Measurements from ENCODE around the gene GFPT1.

The GFPT1 gene

DNA sequence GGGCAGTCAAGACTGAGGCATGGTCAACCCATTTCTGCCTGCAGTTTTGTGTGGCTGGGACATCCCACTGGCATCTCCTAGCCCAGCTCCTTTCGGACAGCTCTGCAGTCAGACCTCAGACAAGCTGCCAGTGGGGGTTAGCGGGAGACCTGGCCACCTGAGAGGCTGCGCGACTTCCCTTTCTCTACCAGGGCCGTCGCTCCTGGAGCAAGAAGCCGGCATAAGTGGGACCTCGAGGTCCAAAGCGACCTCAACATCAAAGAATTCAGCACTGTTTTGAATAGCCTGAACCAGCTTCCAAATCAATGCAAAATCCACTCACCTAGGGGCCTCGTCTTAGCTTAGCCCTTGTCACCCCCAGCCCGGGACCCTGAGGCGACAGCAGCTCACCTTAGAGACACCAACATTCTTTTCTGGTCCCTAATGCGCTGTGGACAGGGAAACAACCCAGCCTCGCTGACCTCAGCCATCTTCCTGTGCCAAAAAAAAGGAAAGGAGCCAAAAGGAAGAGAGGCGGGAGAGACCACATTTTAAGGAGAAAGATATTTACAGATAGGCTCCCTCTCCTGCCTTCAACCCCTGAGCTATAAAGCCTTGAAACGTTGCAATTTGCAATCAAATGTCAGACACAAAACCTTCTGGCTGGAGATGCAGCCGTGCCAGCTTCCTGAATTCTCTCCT, 81.2 kb downstream of the GFPT1 start:
- Histone ChIP-seq H3K4me1 (ENCODE audit: control insufficient read depth, insufficient read depth, low read length) (peaks cover 2% of the 10 kb centered on the region; the same call in 1 of the 2 replicates), H3K4me3 (ENCODE audit: low read depth, low read length) (no peak overlapping the region), H3K27ac (ENCODE audit: extremely low read depth, low read depth, low read length) (no peak overlapping the region), H3K9me3 (ENCODE audit: control insufficient read depth, insufficient read depth, low read depth, low read length) (no peaks in the 10 kb centered on the region), H3K36me3 (ENCODE audit: control insufficient read depth in 2 of 2, insufficient read depth in 1 of 2, low read length in 2 of 2) (no peaks in the 10 kb centered on the region)
- ChIA-PET CTCF (interaction anchor here (0.6 to 4.3 kb wide), 33 partner anchors 8 to 842 kb away, joined by 3 to 29 read pairs (median 5); partner anchors contain the start of gene ANTXR1), POLR2A (interaction anchor here (0.6 to 0.7 kb wide), 4 partner anchors 18 to 233 kb away, joined by 4 to 9 read pairs (median 5); no protein-coding TSS in a partner anchor)
- no peak for TF ChIP-seq ZNF610 (tag by site-specific recombination; IDR thresholded peaks at IDR 0.05; ENCODE audit: borderline replicate concordance)
- TF ChIP-seq ZNF48 (tag by site-specific recombination; IDR thresholded peaks at IDR 0.05): no peak
- no peak for TF ChIP-seq ZNF341 (tag by site-specific recombination; IDR thresholded peaks at IDR 0.05; ENCODE audit: low read depth)
- no peak for TF ChIP-seq KLF16 (tag by site-specific recombination; IDR thresholded peaks at IDR 0.05)
- TF ChIP-seq CTCF (tag by site-specific recombination; IDR thresholded peaks at IDR 0.05): no peak
- no peak for TF ChIP-seq ZSCAN16 (tag by site-specific recombination; IDR thresholded peaks at IDR 0.05)
- no peak for TF ChIP-seq ZNF211 (tag by site-specific recombination; IDR thresholded peaks at IDR 0.05; ENCODE audit: low read depth)
- TF ChIP-seq ZNF596 (tag by site-specific recombination; IDR thresholded peaks at IDR 0.05): no peak
- no peak for TF ChIP-seq ZNF223 (tag by site-specific recombination; IDR thresholded peaks at IDR 0.05)
- TF ChIP-seq ZNF416 (tag by site-specific recombination; IDR thresholded peaks at IDR 0.05): no peak
- TF ChIP-seq ZNF600 (tag by site-specific recombination; IDR thresholded peaks at IDR 0.05): no peak
- no peak for TF ChIP-seq ZNF792 (tag by site-specific recombination; IDR thresholded peaks at IDR 0.05)
- TF ChIP-seq ZNF747 (tag by site-specific recombination; IDR thresholded peaks at IDR 0.05): no peak
- TF ChIP-seq, protein P1, sequence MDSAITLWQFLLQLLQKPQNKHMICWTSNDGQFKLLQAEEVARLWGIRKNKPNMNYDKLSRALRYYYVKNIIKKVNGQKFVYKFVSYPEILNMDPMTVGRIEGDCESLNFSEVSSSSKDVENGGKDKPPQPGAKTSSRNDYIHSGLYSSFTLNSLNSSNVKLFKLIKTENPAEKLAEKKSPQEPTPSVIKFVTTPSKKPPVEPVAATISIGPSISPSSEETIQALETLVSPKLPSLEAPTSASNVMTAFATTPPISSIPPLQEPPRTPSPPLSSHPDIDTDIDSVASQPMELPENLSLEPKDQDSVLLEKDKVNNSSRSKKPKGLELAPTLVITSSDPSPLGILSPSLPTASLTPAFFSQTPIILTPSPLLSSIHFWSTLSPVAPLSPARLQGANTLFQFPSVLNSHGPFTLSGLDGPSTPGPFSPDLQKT (IDR thresholded peaks at IDR 0.05; ENCODE audit: borderline replicate concordance, low read depth, low read length): no peak
- no peak for TF ChIP-seq ZNF707 (tag by site-specific recombination; IDR thresholded peaks at IDR 0.05)
- TF ChIP-seq ZNF624 (tag by site-specific recombination; IDR thresholded peaks at IDR 0.05): no peak
- no peak for TF ChIP-seq ZNF146 (tag by site-specific recombination; IDR thresholded peaks at IDR 0.05)

DNA sequence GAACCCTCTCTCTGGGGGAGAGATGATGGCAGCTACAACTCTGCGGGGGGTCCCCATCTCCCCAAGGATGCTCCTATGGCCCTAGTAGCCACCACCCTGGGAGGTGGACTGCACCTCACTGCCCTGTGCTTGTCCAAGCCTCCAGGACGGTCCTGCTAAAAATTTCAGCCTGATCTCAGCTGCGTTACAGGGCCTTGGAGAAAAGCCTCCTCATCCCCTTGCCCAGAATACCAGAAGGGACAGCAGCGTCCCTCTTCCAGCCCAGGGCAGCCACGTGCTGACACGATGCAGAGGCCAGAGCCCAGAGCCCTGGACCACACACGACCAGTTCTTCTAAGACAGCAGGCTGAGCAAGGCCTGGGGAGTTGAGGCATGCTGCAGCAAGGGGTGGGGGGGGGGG, 81.9 kb downstream of the GFPT1 start:
- POLR2A ChIA-PET: interaction anchor here (0.6 to 0.7 kb wide), 4 partner anchors 17 to 232 kb away, joined by 4 to 9 read pairs (median 5); no protein-coding TSS in a partner anchor

DNA sequence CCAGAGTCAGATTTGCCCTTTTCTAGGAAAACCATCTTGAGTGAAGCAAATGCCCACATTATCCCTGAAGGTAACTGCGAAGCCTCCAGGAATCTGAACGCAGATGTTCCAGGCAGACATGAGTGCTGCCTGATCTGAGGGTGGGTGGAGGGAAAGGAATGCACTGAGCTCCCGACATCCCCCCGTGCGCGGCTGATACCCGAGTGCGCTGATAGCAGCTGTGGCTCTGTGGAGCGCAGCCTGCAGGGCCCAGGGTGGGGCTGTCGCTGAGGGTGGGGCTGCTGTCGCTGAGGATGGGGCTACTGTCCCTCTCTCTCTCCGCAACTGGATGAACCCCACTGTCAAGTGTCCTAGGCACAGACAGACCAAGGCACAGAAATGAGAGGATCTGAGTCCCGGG, 82.4 kb downstream of the GFPT1 start:
- Histone ChIP-seq H3K9me3 (ENCODE audit: control insufficient read depth, insufficient read depth, low read depth, low read length) (no peaks in the 10 kb centered on the region), H3K4me1 (ENCODE audit: control insufficient read depth, insufficient read depth, low read length) (peaks cover under 1% of the 10 kb centered on the region; the same call in 1 of the 2 replicates), H3K4me3 (ENCODE audit: low read depth, low read length) (no peak overlapping the region), H3K36me3 (ENCODE audit: control insufficient read depth in 2 of 2, insufficient read depth in 1 of 2, low read length in 2 of 2) (no peaks in the 10 kb centered on the region), H3K27ac (ENCODE audit: extremely low read depth, low read depth, low read length) (no peak overlapping the region)
- CTCF ChIA-PET: interaction anchor here (0.5 to 0.8 kb wide), 4 partner anchors 9 to 292 kb away, joined by 3 read pairs; partner anchors contain the start of gene ANTXR1
- POLR2A ChIA-PET: no interaction called here
- TF ChIP-seq SP7 (tag by site-specific recombination; IDR thresholded peaks at IDR 0.05) (no peak), ZNF664 (tag by site-specific recombination; IDR thresholded peaks at IDR 0.05) (no peak), ZNF791 (tag by site-specific recombination; IDR thresholded peaks at IDR 0.05) (no peak), ZNF561 (tag by site-specific recombination; IDR thresholded peaks at IDR 0.05; ENCODE audit: borderline replicate concordance) (no peak), ZNF549 (tag by site-specific recombination; IDR thresholded peaks at IDR 0.05) (no peak), GLIS1 (tag by site-specific recombination; IDR thresholded peaks at IDR 0.05) (no peak), ZFHX2 (tag by site-specific recombination; conservative IDR thresholded peaks at IDR 0.05) (no peak), ZNF423 (tag by site-specific recombination; IDR thresholded peaks at IDR 0.05) (no peak), ZSCAN4 (tag by site-specific recombination; IDR thresholded peaks at IDR 0.05) (no peak), ZNF341 (tag by site-specific recombination; IDR thresholded peaks at IDR 0.05; ENCODE audit: low read depth) (no peak), ZNF777 (tag by site-specific recombination; IDR thresholded peaks at IDR 0.05; ENCODE audit: borderline replicate concordance) (no peak), ZNF585B (tag by site-specific recombination; IDR thresholded peaks at IDR 0.05) (no peak)

More for the DNA sequence above, 81.9 kb downstream of the GFPT1 start:
- TF ChIP-seq ZNF580 (tag by site-specific recombination; IDR thresholded peaks at IDR 0.05) (no peak), GLIS1 (tag by site-specific recombination; IDR thresholded peaks at IDR 0.05) (0 out of 2 replicates have a peak, but pooled peaks have one; percentile 21)
- Histone ChIP-seq H3K27ac (ENCODE audit: extremely low read depth, low read depth, low read length) (no peak overlapping the region), H3K36me3 (ENCODE audit: control insufficient read depth in 2 of 2, insufficient read depth in 1 of 2, low read length in 2 of 2) (no peaks in the 10 kb centered on the region), H3K4me3 (ENCODE audit: low read depth, low read length) (no peak overlapping the region), H3K9me3 (ENCODE audit: control insufficient read depth, insufficient read depth, low read depth, low read length) (no peaks in the 10 kb centered on the region), H3K4me1 (ENCODE audit: control insufficient read depth, insufficient read depth, low read length) (peaks cover 2% of the 10 kb centered on the region; the same call in 1 of the 2 replicates)
- CTCF ChIA-PET: interaction anchor here (0.5 to 2.2 kb wide), 6 partner anchors 15 to 380 kb away, joined by 3 to 7 read pairs (median 3); partner anchors contain the start of gene ANTXR1

All from HEK293 (cell line).